ENCODE results near the gene KLF6. TPM values are rescaled to one million over a fixed set of nuclear protein-coding genes. Genes with fewer than 3 reads are reported as not detected.
A peak's percentile ranks its signal among the peaks of the same experiment; 100 is the strongest.

Gene KLF6
- total and polyA plus RNA-seq, 9 of the 15 experiments (the other 6 are each of a cell fraction or from before 2014, with no cell fraction given), result 3.2 to 23.9 (median 8.0) TPM

DNA sequence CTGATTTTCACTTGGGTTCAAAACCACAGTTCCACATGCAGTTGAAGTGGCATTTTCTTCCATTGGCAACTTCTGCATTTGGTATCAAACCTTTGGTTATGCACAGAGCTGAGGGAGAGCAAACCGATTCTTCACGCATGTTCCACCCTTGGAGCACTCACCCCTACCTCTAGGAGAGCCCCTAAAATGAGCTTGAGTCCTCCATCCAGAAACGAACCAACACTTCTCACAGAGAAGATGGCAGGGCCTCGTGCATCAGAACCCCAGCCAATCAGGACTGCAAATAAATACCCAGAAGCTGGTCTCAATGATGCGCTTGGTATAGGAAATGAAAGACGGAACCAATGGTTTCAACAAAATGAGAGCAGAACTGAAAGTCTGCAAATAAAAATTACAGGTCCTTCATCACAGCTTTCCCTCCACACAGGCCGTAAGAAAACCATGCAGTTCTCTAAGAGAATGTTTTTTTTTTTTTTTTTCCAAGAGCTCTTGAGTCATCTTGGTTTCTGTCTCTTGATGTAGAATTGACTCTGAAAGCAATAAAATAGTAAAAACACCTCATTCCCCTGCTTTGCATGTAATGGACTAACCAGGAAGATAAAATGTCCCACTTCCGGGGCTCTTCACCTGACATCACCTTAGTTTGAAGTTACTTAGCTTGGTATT is 23.9 kb downstream of the KLF6 start (continued):
- TF ChIP-seq, protein P1, sequence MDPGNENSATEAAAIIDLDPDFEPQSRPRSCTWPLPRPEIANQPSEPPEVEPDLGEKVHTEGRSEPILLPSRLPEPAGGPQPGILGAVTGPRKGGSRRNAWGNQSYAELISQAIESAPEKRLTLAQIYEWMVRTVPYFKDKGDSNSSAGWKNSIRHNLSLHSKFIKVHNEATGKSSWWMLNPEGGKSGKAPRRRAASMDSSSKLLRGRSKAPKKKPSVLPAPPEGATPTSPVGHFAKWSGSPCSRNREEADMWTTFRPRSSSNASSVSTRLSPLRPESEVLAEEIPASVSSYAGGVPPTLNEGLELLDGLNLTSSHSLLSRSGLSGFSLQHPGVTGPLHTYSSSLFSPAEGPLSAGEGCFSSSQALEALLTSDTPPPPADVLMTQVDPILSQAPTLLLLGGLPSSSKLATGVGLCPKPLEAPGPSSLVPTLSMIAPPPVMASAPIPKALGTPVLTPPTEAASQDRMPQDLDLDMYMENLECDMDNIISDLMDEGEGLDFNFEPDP (CRISPR knock-in tag; IDR thresholded peaks at IDR 0.05), result no peak
- no peak for TF ChIP-seq STAT5B (CRISPR knock-in tag; IDR thresholded peaks at IDR 0.05)
- TF ChIP-seq, protein P2, sequence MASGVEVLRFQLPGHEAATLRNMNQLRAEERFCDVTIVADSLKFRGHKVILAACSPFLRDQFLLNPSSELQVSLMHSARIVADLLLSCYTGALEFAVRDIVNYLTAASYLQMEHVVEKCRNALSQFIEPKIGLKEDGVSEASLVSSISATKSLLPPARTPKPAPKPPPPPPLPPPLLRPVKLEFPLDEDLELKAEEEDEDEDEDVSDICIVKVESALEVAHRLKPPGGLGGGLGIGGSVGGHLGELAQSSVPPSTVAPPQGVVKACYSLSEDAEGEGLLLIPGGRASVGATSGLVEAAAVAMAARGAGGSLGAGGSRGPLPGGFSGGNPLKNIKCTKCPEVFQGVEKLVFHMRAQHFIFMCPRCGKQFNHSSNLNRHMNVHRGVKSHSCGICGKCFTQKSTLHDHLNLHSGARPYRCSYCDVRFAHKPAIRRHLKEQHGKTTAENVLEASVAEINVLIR (CRISPR knock-in tag; IDR thresholded peaks at IDR 0.05), result no peak
- no peak for TF ChIP-seq RBM17 (IDR thresholded peaks at IDR 0.05; ENCODE audit: borderline replicate concordance, low read depth, low read length)
- no peak for TF ChIP-seq KDM2B (CRISPR knock-in tag; IDR thresholded peaks at IDR 0.05)

DNA sequence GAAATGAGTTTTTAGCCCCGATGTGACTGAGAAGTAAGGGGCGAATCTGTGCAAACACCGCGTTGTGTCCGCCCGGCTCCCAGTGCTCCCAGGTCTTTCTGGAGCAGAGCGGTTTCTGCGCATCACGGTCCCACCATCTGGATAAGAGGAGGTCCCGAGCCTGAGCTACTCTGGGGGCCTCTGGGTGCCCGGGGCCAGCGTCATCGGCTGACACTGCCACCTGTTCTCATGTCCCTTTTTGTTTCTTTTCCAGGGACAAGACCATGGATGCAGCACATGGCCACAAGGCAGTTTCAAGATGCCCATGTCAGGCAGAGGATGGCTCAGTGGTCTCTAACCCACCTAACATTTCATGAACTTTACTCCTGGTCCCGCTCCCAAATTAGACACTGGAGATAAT is 24.9 kb downstream of the KLF6 start:
- in situ Hi-C loops (cut with MboI), result no loop called here
- no peak overlapping the region for H3K4me2 ChIP-seq (ENCODE audit: insufficient read depth, low read length)
- CTCF ChIA-PET (ENCODE audit: low intra/inter-chr PET ratio), result interaction anchor here (0.5 to 0.8 kb wide), 2 partner anchors 86 to 162 kb away, joined by 3 read pairs; no protein-coding TSS in a partner anchor

More for the DNA sequence above, 24.9 kb downstream of the KLF6 start:
- no peak overlapping the region for H3K9ac ChIP-seq (ENCODE audit: insufficient read depth in 1 of 2, low read depth in 2 of 2, low read length in 2 of 2)
- no peaks in the 10 kb centered on the region; the same call in 2 of the 3 replicates for H3K36me3 ChIP-seq (ENCODE audit: control insufficient read depth, insufficient read depth, low read length)
- no peak overlapping the region for H3K27ac ChIP-seq (ENCODE audit: extremely low read depth, low read depth, low read length)
- H2AFZ ChIP-seq (ENCODE audit: low read depth, low read length), result no peak overlapping the region
- WGBS (ENCODE audit: insufficient coverage, low coverage, missing lambda C conversion rate), result 73% methylated on average over 14 of the region's 14 CpGs
- no peaks in the 10 kb centered on the region for H3K9me1 ChIP-seq (ENCODE audit: control insufficient read depth, insufficient read depth, low read length)
- peaks cover 11 to 41% of the 10 kb centered on the region in 2 experiments for H3K4me1 ChIP-seq (replicated peaks in 1 of 2; ENCODE audit: control insufficient read depth in 2 of 2, insufficient read depth in 2 of 2, low read length in 2 of 2)
- FAIRE-seq (no peak), DNase-seq (ENCODE audit: extremely low read depth in 1 of 4, low spot score in 3 of 4) (no peak), ATAC-seq (no peak)
- intact Hi-C loops (cut with micrococcal nuclease), result no loop called here
- H4K20me1 ChIP-seq (replicated peaks; ENCODE audit: control insufficient read depth, insufficient read depth, low read length), result peaks cover 3% of the 10 kb centered on the region; the same call in 1 of the 2 replicates
- peaks cover 0 to 5% of the 10 kb centered on the region in 2 experiments; a peak in 1 of 5 replicates for H3K27me3 ChIP-seq (ENCODE audit: control insufficient read depth in 2 of 2, insufficient read depth in 2 of 2, low read length in 2 of 2)
- H3K9me3 ChIP-seq (replicated peaks; ENCODE audit: control insufficient read depth, insufficient read depth, low read depth, low read length), result no peaks in the 10 kb centered on the region
- no TSS peak for BruUV-seq (replicated peaks)
- H3K4me3 ChIP-seq, result no peak overlapping the region
- POLR2A ChIA-PET, result no interaction called here
- no peaks in the 10 kb centered on the region for H3K79me2 ChIP-seq (ENCODE audit: control insufficient read depth, insufficient read depth, low read length)
- TF ChIP-seq MIER1 (IDR thresholded peaks at IDR 0.05; ENCODE audit: low read depth) (0 out of 2 replicates have a peak, but pooled peaks have one; percentile 60), BRCA1 (IDR thresholded peaks at IDR 0.05) (no peak), BRCA1 (CRISPR knock-in tag; IDR thresholded peaks at IDR 0.05) (no peak), ZSCAN32 (CRISPR knock-in tag; IDR thresholded peaks at IDR 0.05) (no peak), ZNF347 (CRISPR knock-in tag; IDR thresholded peaks at IDR 0.05; ENCODE audit: low read depth) (no peak)

All from K562 (cell line).